NCI-H1436 (cell line): ENCODE results near the gene MRPL23.

Experiments used
- DNase-seq: peaks from one replicate; lab custom pipeline; 2025; lab: John Stamatoyannopoulos, UW

The MRPL23 gene

GRCh38 chr11:1994121-1994520, 47.0 kb downstream of the MRPL23 start:
- no peak for DNase-seq

- DNase-seq, result no peak
These were observed 50.6 kb downstream of the MRPL23 start, which contains the start of gene H19 for GRCh38 chr11:1997755-1998154. H19 (minus strand) TSS chr11:1997842.

GRCh38 chr11:1998290-1998689, 51.2 kb downstream of the MRPL23 start:
- DNase-seq, result no peak

GRCh38 chr11:1998861-1999260, 51.7 kb downstream of the MRPL23 start:
- no peak for DNase-seq

- DNase-seq, result no peak
These were observed 55.1 kb downstream of the MRPL23 start for GRCh38 chr11:2002042-2002776.

GRCh38 chr11:2002807-2003206, 55.7 kb downstream of the MRPL23 start:
- DNase-seq, result no peak

GRCh38 chr11:2004466-2004865, 57.3 kb downstream of the MRPL23 start:
- no peak for DNase-seq
